ENCODE results near the gene FYN. TPM values are rescaled to one million over a fixed set of nuclear protein-coding genes. Genes with fewer than 3 reads are reported as not detected.
A peak's percentile ranks its signal among the peaks of the same experiment; 100 is the strongest.

FYN gene
- total RNA-seq, 1 experiment from 2014 or later = 45.4 TPM

DNA sequence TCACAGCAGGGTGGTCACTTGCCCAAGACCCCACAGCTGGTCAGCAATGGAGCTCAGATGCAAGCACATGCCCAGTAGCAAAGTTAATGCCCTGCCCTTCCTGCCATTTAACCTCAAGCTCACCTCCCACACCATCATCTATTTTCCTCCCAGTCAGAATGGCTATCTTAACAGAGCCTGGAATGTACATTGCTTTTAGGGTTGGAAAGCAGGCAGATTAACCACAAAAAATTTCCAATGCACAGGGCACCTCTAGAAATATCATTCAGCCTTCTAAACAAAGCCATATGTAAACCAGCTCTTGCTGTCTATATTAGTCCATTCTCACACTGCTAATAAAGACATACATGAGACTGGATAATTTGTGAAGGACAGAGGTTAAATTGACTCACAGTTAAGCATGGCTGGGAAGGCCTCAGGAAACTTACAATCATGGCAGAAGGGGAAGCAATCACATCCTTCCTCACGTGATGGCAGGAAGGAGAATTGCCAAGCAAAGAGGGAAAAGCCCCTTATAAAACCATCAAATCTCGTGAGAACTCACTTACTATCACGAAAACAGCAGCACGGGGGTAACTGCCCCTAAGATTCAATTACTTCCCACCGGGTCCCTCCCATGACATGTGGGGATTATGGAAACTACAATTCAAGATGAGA lies 106.9 kb downstream of the FYN start:
- Histone ChIP-seq H3K4me3 (ENCODE audit: insufficient read depth, low read depth, low read length) (no peak overlapping the region), H3K36me3 (replicated peaks; ENCODE audit: control insufficient read depth, insufficient read depth, low read length) (no peaks in the 10 kb centered on the region), H3K27me3 (ENCODE audit: control insufficient read depth, insufficient read depth, low read length) (no peaks in the 10 kb centered on the region)
- no peak for DNase-seq

DNA sequence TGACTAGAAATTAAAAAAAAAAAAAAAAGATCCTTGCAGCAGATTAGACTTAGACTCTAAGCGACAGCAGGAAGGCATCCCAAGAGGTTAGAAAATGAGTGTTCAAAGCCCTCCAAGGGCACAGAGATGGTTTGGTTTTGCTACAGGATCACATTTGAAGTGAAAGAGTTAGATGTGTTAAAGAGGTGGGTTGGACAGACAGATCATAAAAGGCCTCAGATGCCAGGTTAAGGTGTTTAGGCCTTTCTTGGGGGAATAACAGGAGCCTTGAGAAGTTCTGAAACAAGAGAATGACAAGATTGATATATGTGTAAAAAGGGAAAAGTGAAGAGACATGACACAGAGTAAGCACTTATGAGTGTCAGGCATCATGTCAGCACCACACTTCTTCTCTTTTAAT lies 107.5 kb downstream of the FYN start:
- DNase-seq = no peak
- Histone ChIP-seq H3K27me3 (ENCODE audit: control insufficient read depth, insufficient read depth, low read length) (no peaks in the 10 kb centered on the region), H3K36me3 (replicated peaks; ENCODE audit: control insufficient read depth, insufficient read depth, low read length) (no peaks in the 10 kb centered on the region), H3K4me3 (ENCODE audit: insufficient read depth, low read depth, low read length) (no peak overlapping the region)

DNA sequence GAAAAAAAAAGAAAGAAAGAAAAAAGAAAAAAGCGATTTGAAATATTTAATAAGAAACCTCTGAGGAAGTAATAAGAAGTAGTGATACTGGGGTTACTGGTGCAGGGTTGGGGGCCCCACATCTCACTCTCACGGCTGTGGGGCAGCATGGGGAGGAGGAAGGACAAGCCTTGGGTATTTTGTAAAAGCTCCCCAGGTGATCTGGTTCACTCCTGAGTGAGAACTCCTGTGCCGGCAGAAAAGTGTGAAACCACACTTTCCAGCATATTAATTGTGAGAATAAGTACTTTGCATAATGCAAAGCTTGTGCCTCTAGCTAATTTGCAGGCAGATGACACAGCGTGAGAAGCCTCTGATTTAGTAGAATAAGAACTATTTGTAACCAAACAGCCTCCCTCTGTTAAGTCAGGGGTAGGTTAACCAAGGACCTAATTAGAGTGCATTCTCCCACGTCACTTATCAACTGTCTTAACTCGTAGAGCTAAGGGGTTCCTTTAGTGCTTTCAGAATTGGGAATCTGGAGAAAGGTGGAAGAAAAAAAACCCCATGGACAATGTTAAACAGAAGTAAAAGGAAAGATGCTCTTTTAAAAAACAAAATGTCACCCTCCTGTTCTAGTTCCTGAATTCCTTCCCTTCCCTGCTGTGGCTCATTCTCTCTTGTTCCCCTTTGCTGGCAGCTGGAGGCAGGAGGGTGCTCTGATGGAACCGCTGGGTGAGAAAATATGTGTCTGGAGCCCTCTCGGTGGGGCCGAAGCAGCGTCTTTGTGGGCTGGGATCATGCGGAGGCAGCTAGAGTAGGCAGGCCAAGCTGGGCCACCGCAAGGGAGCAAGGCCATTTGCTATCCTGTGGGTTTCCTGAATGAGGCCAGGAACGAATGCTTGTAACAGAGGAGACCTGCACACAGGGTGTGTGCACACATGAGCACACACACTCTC lies 108.7 kb downstream of the FYN start:
- DNase-seq = peak; percentile 42
- H3K36me3 ChIP-seq (replicated peaks; ENCODE audit: control insufficient read depth, insufficient read depth, low read length) = no peaks in the 10 kb centered on the region
- H3K4me3 ChIP-seq (ENCODE audit: insufficient read depth, low read depth, low read length) = no peak overlapping the region
- no peaks in the 10 kb centered on the region for H3K27me3 ChIP-seq (ENCODE audit: control insufficient read depth, insufficient read depth, low read length)

DNA sequence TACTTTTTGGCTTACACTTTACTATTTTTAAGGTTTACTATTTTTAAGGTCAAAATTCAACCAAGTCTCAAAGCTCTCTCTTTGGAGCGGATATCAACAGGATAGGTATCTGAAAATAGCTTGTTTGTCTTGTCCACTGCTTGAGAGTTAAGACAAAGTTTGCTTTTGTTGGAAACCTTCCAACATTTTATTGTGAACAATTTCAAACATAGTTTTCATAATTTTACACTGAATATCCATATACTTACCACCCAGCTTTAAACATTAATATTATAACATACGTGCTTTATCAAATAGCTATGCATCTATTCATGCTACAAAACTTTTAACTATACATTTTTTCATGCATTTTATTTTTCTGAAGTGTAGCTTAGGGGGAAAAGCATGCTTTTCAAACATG lies 109.9 kb downstream of the FYN start:
- no peak for DNase-seq
- Histone ChIP-seq H3K36me3 (replicated peaks; ENCODE audit: control insufficient read depth, insufficient read depth, low read length) (no peaks in the 10 kb centered on the region), H3K4me3 (ENCODE audit: insufficient read depth, low read depth, low read length) (no peak overlapping the region), H3K27me3 (ENCODE audit: control insufficient read depth, insufficient read depth, low read length) (no peaks in the 10 kb centered on the region)

DNA sequence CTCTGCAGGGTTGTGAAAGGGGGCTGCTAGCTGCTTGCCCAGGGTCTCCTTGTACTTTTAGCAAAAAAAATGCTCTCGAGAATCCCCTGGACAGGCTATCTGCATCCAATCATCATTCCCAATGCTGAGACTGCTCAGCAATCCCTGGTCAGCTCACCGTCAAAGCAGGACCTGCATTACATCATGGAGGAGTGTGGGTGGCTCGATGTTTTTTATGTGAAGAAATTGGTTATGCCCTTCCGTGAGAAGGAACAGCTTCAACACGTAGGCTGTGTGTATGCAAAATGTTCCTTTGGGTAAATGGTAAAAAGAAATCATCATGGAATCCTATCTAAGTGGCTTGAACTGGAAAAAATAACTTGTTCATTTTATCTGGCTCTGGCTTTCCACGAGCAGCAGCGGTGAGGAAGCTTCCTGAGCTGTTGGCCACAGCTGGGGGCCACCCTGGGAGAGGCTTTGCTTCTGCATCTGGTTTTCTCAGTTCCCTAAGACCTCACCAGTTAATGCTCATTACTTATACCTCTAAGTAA lies 111.4 kb downstream of the FYN start:
- H3K4me3 ChIP-seq (ENCODE audit: insufficient read depth, low read depth, low read length) = no peak overlapping the region
- H3K27me3 ChIP-seq (ENCODE audit: control insufficient read depth, insufficient read depth, low read length) = no peaks in the 10 kb centered on the region
- no peaks in the 10 kb centered on the region for H3K36me3 ChIP-seq (replicated peaks; ENCODE audit: control insufficient read depth, insufficient read depth, low read length)
- DNase-seq = no peak

DNA sequence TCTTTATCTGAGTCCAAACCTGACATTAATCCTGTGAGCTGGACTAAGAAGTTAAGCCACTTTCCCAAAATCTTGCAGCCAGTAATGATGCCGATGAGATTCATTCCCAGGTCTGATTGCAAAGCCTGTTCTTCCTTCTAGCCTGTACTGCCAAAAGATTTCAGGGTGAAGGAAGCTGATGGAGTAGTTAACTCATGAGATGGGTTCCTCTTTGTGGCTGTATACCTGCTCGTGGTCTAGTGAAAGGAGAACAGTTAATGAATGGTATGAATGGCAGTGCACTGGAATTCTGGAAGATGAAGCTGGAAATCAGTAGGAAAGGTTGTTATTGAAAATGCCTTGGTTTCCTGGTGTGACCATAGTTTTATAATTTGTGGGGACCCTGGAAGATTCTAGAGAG lies 112.0 kb downstream of the FYN start:
- Histone ChIP-seq H3K4me3 (ENCODE audit: insufficient read depth, low read depth, low read length) (no peak overlapping the region), H3K36me3 (replicated peaks; ENCODE audit: control insufficient read depth, insufficient read depth, low read length) (no peaks in the 10 kb centered on the region), H3K27me3 (ENCODE audit: control insufficient read depth, insufficient read depth, low read length) (no peaks in the 10 kb centered on the region)
- DNase-seq = no peak

DNA sequence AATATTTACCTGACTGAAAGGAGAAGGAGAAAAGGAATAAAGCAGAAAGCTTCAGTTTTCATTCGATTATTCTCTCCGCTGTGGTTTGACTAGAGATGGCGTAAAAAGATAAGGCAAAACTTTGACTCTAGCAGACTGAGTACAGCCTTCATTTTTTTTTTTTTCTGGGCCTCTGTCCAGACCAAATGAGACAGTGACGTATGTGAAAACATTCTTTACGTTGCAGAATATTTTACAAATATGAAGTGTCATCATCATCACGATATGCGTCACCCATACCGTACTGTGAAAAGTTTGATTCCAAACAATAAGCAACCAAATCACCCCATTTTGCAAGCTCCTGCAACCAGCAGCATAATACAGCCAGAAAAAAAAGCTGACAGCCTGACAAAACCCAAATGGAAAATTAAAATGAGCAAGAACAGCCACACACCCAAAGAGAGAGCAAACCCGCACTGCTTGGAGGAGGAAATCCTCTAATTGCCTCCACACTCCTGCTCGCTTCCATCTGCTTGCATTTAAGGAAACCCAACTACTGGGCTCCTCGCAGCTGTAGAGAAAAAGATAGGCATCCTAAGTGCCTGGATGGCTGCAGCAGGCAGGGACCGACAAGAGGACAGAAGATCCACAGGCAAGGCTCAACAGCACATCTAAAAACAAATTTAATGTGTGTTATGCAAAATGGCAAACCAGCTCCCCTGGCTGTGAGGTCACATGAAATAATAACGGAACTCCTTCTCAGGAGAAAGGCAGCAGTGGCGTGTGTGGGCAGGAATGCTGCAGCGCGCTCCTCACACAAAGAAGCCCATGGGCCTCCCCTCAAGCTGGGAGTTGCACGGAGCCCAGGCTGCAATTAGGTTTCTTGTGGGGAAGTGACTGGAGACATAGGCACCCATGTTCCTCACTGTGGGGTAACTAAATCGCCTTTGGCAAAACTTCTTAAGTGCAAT lies 113.1 kb downstream of the FYN start:
- Histone ChIP-seq H3K27me3 (ENCODE audit: control insufficient read depth, insufficient read depth, low read length) (no peaks in the 10 kb centered on the region), H3K4me3 (ENCODE audit: insufficient read depth, low read depth, low read length) (no peak overlapping the region), H3K36me3 (replicated peaks; ENCODE audit: control insufficient read depth, insufficient read depth, low read length) (no peaks in the 10 kb centered on the region)
- no peak for DNase-seq

DNA sequence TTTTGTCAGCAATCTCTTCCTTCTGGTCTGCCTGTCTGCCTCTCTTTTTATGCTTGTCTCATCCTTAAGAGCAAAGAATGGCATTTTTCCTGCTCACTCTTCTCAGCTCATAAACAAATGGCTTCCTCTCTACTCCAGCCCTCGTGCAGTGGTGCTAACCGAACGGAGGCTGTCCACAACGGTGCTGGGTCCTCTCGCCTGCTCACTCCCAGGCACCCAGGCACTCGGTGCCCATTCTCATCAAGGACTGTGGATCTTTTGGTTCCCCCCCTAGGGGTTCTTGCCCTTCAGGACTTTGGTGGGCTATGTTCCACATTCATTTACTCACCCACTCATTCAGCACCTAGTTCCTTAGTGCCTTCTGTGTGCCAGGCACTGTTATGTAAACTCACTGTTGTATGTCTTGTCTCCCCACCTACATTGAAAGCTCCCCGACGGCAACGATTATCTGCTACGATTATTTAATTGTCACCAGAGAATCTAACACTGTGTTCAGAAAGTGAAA lies 113.9 kb downstream of the FYN start:
- no peaks in the 10 kb centered on the region for H3K27me3 ChIP-seq (ENCODE audit: control insufficient read depth, insufficient read depth, low read length)
- DNase-seq = no peak
- no peaks in the 10 kb centered on the region for H3K36me3 ChIP-seq (replicated peaks; ENCODE audit: control insufficient read depth, insufficient read depth, low read length)
- no peak overlapping the region for H3K4me3 ChIP-seq (ENCODE audit: insufficient read depth, low read depth, low read length)

DNA sequence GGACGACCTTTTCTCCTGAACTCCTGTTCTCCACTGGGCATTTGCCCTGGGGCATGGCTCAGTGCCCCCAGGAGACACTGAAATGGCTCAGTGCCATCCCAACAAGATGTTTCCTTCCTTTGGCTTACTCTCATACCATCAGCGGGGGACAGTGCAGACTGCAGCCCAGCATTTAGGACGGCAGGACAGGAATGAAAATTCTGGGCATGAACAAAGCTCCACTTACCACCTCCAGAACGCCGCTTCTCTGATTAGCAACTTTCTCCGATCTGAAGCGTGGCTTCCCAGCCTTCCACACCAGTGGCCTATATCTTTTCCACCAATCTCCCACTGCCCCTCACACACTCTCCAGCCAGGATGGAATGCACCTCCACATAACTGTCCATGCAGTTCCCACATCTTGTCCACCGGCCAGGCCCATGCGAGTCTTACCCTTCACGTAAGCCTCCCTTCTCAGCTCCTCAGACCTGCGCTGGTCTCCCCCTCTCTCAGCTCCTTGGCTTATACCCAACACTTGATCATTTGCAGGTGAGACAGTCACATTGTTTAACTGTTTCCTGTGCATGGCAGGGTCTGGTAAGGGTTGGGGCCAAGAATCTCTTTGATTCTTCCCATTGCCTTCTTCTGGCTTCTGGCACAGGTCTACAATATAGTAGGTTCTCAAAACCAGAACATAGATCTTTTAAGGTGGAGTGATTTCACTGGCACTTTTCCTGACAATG lies 114.5 kb downstream of the FYN start:
- H3K4me3 ChIP-seq (ENCODE audit: insufficient read depth, low read depth, low read length) = no peak overlapping the region
- no peaks in the 10 kb centered on the region for H3K27me3 ChIP-seq (ENCODE audit: control insufficient read depth, insufficient read depth, low read length)
- no peaks in the 10 kb centered on the region for H3K36me3 ChIP-seq (replicated peaks; ENCODE audit: control insufficient read depth, insufficient read depth, low read length)
- DNase-seq = no peak

DNA sequence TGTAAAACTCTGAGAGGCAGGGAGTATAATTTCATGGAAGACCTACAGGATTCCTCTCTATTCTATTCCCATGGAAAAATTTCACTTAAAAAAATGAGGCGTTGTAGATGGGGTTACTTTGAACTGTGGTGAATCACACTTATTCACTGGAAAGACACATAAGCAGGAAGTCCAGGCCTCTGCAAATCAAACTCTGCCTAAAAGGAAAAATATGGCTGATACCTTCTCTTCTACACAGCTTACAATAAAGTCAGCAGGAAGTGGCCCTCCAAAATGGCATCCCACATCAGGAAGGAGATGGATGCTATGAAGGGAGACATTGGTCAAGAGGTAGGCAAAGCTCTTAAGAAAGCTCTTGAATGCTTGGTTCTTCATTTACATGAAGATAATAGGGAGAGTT lies 115.9 kb downstream of the FYN start:
- DNase-seq = no peak
- Histone ChIP-seq H3K27me3 (ENCODE audit: control insufficient read depth, insufficient read depth, low read length) (no peaks in the 10 kb centered on the region), H3K4me3 (ENCODE audit: insufficient read depth, low read depth, low read length) (no peak overlapping the region), H3K36me3 (replicated peaks; ENCODE audit: control insufficient read depth, insufficient read depth, low read length) (no peaks in the 10 kb centered on the region)

DNA sequence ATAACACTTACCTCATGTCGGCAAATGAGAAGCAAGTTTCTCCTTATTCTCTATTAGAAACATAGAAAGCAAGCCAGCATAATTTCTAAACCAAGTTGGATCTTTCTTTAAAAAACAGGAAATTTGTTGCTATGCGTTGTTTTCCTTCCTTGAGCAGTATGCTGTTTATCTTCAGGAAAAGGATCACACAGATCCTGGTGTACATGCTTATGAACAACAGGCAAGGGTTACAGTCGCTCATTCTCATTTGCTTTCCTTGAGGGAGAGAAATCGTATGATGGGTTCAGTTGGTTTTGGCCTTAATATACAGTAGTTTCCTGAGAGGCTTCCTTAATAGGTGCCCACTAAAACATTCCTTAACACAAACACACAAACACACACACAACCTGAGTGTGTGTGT lies 118.8 kb downstream of the FYN start:
- no peaks in the 10 kb centered on the region for H3K27me3 ChIP-seq (ENCODE audit: control insufficient read depth, insufficient read depth, low read length)
- H3K36me3 ChIP-seq (replicated peaks; ENCODE audit: control insufficient read depth, insufficient read depth, low read length) = no peaks in the 10 kb centered on the region
- no peak for DNase-seq
- H3K4me3 ChIP-seq (ENCODE audit: insufficient read depth, low read depth, low read length) = no peak overlapping the region

DNA sequence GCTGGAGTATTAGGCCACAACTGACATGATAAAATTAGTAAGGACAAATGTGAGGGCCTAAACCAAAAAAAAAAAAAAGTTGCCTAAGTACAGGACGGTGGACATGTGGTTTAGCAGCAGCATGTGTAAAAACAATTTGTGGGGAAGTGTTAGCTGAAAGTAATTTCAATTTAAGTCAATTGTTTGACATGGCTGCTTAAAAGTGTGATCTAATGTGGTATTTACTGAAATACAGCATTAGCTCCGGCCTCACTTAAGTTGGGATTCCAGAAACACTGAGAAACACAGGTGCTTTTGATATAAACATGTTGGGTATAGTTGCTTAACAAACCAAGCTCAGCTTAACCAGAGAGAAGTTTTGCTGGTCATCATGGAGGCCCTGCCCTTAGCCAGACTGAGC lies 119.7 kb downstream of the FYN start:
- no peak for DNase-seq
- H3K36me3 ChIP-seq (replicated peaks; ENCODE audit: control insufficient read depth, insufficient read depth, low read length) = no peaks in the 10 kb centered on the region
- H3K4me3 ChIP-seq (ENCODE audit: insufficient read depth, low read depth, low read length) = no peak overlapping the region
- no peaks in the 10 kb centered on the region for H3K27me3 ChIP-seq (ENCODE audit: control insufficient read depth, insufficient read depth, low read length)

DNA sequence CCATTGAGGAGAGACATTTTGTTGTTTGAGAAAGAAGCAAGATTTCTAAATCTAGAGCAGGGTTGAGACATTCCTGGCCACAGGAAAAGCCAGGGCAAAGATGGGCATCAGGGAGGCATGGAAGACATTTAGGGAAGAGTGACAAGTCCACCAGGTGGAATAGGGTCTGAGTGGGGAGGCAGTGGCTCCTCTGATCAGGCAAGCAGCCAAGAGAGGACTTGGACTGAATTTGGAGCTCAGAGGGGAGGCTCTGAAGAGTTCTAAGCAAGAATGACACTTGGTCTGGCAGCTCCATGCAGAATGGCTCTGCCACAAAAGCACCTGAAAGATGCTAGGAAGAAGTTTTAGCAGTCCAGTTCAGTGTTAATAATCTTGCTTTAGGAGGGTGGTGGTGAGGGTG lies 120.8 kb downstream of the FYN start:
- DNase-seq = no peak
- H3K27me3 ChIP-seq (ENCODE audit: control insufficient read depth, insufficient read depth, low read length) = no peaks in the 10 kb centered on the region

More for the DNA sequence above, 120.8 kb downstream of the FYN start:
- Histone ChIP-seq H3K36me3 (replicated peaks; ENCODE audit: control insufficient read depth, insufficient read depth, low read length) (no peaks in the 10 kb centered on the region), H3K4me3 (ENCODE audit: insufficient read depth, low read depth, low read length) (no peak overlapping the region)

Data from H7 (cell line).